K562 (cell line): ENCODE results near the gene PTH2. TPM values are rescaled to one million over a fixed set of nuclear protein-coding genes. Genes with fewer than 3 reads are reported as not detected.

ENCODE experiments used
- BRD4 ChIP-seq: fragments of 200-600 bp; sonication (generic); IDR thresholded peaks from 2 replicates; pipeline ENCODE4 v1.6.1; 2017; ENCODE audit warnings: inconsistent platforms
- CCNT2 ChIP-seq: IDR thresholded peaks from 2 replicates; pipeline ENCODE4 v1.6.1; 2011; ENCODE audit warnings: borderline replicate concordance, low read depth, mild to moderate bottlenecking, moderate library complexity, mixed read lengths, low read length; ENCODE audit not compliant: insufficient read length; ENCODE audit errors: extremely low read depth
- DACH1 ChIP-seq: fragments of 450-650 bp; IDR thresholded peaks from 2 replicates; pipeline ENCODE4 v1.6.1; 2018; ENCODE audit not compliant: partially characterized antibody
- DMBX1 ChIP-seq: fragments of 250-450 bp; sonication (Bioruptor Pico); IDR thresholded peaks from 2 replicates; pipeline ENCODE4 v1.8.0; 2022; ENCODE audit warnings: inconsistent platforms, mild to moderate bottlenecking, moderate library complexity, borderline replicate concordance
- EP300 ChIP-seq: IDR thresholded peaks from 2 replicates; pipeline ENCODE4 v1.6.1; 2012; ENCODE audit warnings: low read length, improper control_type of control experiment
- KLF13 ChIP-seq: fragments of 450-650 bp; IDR thresholded peaks from 2 replicates; pipeline ENCODE4 v1.6.1; 2016; ENCODE audit warnings: missing genetic modification characterization, low read depth, mild to moderate bottlenecking, missing compliant biosample characterization, moderate library complexity, borderline replicate concordance
- RFX1 ChIP-seq: fragments of 450-650 bp; IDR thresholded peaks from 2 replicates; pipeline ENCODE4 v1.6.1; 2016; ENCODE audit warnings: mild to moderate bottlenecking, moderate library complexity
- SAP30 ChIP-seq: fragments of 200-600 bp; sonication (generic); IDR thresholded peaks from 2 replicates; pipeline ENCODE4 v1.6.1; 2012; ENCODE audit warnings: borderline replicate concordance, low read depth, mild to moderate bottlenecking, moderate library complexity, low read length, control low read depth, inconsistent platforms; ENCODE audit not compliant: insufficient read depth, poor library complexity, severe bottlenecking
- TOE1 ChIP-seq, 2 experiments: fragments of 450-650 bp in 1 of 2; sonication (generic) in 1 of 2; formaldehyde crosslinking in 1 of 2; IDR thresholded peaks; 2 replicates each; pipeline versions ENCODE4 v1.7.1 to v1.8.0; 2016 to 2022; ENCODE audit warnings: borderline replicate concordance in 2 of 2, mild to moderate bottlenecking in 2 of 2, antibody characterized with exemption in 1 of 2, inconsistent platforms in 1 of 2, low read depth in 1 of 2, missing genetic modification reagents in 1 of 2, moderate library complexity in 1 of 2
- ZSCAN32 ChIP-seq: fragments of 450-650 bp; formaldehyde crosslinking; IDR thresholded peaks from 2 replicates; pipeline ENCODE4 v1.4.0; 2020; ENCODE audit warnings: mild to moderate bottlenecking, moderate library complexity
- polyA plus RNA-seq, 8 experiments: library from polyadenylated mRNA; depleted of rRNA in 4 of 8; stranded (reverse) in 5 of 8; unstranded in 3 of 8; fragments of >200 nt; fragmentation: Nextera tagmentation in 2 of 8; fragmentation: Illumina TruSeq in 1 of 8; extraction: Ambion mirVana in 2 of 8; extraction: Trizol in 1 of 8; gene quantifications; 2 replicates each; pipeline versions ENCODE4 v1.2.1 to v1.2.3, GENCODE V29; 2011 to 2014; ENCODE audit warnings: inconsistent platforms in 1 of 8, missing spikeins in 1 of 8
- total RNA-seq, 7 experiments: library from RNA; depleted of rRNA in 6 of 7; stranded (reverse); fragments of >200 nt in 6 of 7; fragmentation: Illumina TruSeq in 2 of 7; extraction: Trizol in 2 of 7; gene quantifications; 2 replicates each; pipeline versions ENCODE4 v1.2.1 to v1.2.3, GENCODE V29; 2011 to 2021; ENCODE audit warnings: low replicate concordance in 1 of 7
- TF ChIP-seq, protein P1 (sequence below): fragments of 450-650 bp; IDR thresholded peaks from 2 replicates; pipeline ENCODE4 v1.7.1; 2018; ENCODE audit warnings: mild to moderate bottlenecking, low read depth; ENCODE audit not compliant: partially characterized antibody
- TF ChIP-seq, protein P2 (sequence below): sonication (generic); formaldehyde crosslinking; IDR thresholded peaks from 2 replicates; pipeline ENCODE4 v1.8.1; 2023; ENCODE audit warnings: missing genetic modification reagents, mild to moderate bottlenecking, borderline replicate concordance
- TF ChIP-seq, protein P3 (sequence below): sonication (generic); formaldehyde crosslinking; IDR thresholded peaks from 2 replicates; pipeline ENCODE4 v1.8.0; 2022; ENCODE audit warnings: mild to moderate bottlenecking, missing genetic modification reagents
- TF ChIP-seq, protein P4 (sequence below): sonication (generic); formaldehyde crosslinking; IDR thresholded peaks from 2 replicates; pipeline ENCODE4 v1.8.1; 2023; ENCODE audit warnings: mild to moderate bottlenecking, missing genetic modification reagents

The PTH2 gene
- total and polyA plus RNA-seq, 9 of the 15 experiments (the other 6 are each of a cell fraction or from before 2014, with no cell fraction given), result 1.3 TPM; not detected in 8

DNA sequence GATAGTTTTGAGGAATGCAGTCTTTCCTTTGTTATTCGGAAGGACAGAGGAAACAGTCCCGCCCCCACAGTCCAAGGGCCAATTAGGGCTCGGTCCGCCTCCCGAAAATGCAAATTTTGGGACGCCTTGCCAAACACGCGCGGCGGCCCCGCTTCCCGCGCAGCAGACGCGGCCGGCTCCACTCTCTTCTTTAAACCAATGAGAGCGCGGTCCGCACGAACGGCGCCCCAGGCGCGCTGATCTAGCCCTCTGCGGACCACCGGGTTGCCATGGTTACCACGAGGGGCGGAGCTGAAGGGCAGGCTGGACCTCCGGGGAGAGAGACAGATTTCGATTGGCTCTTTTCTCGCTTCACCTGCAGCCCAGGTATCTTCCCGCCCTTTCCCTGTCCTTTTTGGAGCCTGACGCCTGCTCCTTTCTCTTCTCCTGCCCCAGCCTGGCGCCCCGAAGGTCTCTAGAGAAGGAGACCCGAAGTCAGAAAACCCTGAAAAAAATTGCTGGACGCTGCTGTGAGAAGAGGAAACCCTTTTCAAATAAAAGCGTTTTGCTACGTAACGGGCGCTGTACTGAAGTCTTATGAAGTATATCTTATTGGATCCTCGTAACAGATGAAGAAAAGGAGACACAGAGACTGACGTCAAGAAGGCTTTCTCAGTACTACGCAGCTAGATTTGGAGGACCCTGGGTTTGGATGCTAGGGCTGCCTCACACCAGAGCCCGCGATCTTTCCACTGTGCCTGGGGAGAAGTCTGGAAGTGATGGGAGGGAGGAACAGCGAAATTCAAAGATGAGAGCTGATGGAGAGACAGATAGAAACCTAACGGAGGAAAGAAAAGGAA, 2.0 kb downstream of the PTH2 start (continued):
- TF ChIP-seq CCNT2 (no peak), RFX1 (peak; percentile 99), EP300 (no peak), DMBX1 (CRISPR knock-in tag) (no peak), BRD4 (no peak), SAP30 (no peak), ZSCAN32 (CRISPR knock-in tag) (no peak), KLF13 (tag) (no peak), DACH1 (no peak), TOE1 (IDR thresholded peaks at IDR 0.05; ENCODE audit: borderline replicate concordance) (no peak), TOE1 (CRISPR knock-in tag; IDR thresholded peaks at IDR 0.05; ENCODE audit: borderline replicate concordance, low read depth) (no peak)
- TF ChIP-seq, protein P1, sequence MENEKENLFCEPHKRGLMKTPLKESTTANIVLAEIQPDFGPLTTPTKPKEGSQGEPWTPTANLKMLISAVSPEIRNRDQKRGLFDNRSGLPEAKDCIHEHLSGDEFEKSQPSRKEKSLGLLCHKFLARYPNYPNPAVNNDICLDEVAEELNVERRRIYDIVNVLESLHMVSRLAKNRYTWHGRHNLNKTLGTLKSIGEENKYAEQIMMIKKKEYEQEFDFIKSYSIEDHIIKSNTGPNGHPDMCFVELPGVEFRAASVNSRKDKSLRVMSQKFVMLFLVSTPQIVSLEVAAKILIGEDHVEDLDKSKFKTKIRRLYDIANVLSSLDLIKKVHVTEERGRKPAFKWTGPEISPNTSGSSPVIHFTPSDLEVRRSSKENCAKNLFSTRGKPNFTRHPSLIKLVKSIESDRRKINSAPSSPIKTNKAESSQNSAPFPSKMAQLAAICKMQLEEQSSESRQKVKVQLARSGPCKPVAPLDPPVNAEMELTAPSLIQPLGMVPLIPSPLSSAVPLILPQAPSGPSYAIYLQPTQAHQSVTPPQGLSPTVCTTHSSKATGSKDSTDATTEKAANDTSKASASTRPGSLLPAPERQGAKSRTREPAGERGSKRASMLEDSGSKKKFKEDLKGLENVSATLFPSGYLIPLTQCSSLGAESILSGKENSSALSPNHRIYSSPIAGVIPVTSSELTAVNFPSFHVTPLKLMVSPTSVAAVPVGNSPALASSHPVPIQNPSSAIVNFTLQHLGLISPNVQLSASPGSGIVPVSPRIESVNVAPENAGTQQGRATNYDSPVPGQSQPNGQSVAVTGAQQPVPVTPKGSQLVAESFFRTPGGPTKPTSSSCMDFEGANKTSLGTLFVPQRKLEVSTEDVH, result no peak
- TF ChIP-seq, protein P2, sequence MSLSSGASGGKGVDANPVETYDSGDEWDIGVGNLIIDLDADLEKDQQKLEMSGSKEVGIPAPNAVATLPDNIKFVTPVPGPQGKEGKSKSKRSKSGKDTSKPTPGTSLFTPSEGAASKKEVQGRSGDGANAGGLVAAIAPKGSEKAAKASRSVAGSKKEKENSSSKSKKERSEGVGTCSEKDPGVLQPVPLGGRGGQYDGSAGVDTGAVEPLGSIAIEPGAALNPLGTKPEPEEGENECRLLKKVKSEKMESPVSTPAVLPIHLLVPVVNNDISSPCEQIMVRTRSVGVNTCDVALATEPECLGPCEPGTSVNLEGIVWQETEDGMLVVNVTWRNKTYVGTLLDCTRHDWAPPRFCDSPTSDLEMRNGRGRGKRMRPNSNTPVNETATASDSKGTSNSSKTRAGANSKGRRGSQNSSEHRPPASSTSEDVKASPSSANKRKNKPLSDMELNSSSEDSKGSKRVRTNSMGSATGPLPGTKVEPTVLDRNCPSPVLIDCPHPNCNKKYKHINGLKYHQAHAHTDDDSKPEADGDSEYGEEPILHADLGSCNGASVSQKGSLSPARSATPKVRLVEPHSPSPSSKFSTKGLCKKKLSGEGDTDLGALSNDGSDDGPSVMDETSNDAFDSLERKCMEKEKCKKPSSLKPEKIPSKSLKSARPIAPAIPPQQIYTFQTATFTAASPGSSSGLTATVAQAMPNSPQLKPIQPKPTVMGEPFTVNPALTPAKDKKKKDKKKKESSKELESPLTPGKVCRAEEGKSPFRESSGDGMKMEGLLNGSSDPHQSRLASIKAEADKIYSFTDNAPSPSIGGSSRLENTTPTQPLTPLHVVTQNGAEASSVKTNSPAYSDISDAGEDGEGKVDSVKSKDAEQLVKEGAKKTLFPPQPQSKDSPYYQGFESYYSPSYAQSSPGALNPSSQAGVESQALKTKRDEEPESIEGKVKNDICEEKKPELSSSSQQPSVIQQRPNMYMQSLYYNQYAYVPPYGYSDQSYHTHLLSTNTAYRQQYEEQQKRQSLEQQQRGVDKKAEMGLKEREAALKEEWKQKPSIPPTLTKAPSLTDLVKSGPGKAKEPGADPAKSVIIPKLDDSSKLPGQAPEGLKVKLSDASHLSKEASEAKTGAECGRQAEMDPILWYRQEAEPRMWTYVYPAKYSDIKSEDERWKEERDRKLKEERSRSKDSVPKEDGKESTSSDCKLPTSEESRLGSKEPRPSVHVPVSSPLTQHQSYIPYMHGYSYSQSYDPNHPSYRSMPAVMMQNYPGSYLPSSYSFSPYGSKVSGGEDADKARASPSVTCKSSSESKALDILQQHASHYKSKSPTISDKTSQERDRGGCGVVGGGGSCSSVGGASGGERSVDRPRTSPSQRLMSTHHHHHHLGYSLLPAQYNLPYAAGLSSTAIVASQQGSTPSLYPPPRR (CRISPR knock-in tag), result no peak
- TF ChIP-seq, protein P3, sequence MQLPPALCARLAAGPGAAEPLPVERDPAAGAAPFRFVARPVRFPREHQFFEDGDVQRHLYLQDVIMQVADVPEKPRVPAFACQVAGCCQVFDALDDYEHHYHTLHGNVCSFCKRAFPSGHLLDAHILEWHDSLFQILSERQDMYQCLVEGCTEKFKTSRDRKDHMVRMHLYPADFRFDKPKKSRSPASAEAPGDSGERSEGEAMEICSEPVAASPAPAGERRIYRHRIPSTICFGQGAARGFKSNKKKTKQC (CRISPR knock-in tag), result no peak
- TF ChIP-seq, protein P4, sequence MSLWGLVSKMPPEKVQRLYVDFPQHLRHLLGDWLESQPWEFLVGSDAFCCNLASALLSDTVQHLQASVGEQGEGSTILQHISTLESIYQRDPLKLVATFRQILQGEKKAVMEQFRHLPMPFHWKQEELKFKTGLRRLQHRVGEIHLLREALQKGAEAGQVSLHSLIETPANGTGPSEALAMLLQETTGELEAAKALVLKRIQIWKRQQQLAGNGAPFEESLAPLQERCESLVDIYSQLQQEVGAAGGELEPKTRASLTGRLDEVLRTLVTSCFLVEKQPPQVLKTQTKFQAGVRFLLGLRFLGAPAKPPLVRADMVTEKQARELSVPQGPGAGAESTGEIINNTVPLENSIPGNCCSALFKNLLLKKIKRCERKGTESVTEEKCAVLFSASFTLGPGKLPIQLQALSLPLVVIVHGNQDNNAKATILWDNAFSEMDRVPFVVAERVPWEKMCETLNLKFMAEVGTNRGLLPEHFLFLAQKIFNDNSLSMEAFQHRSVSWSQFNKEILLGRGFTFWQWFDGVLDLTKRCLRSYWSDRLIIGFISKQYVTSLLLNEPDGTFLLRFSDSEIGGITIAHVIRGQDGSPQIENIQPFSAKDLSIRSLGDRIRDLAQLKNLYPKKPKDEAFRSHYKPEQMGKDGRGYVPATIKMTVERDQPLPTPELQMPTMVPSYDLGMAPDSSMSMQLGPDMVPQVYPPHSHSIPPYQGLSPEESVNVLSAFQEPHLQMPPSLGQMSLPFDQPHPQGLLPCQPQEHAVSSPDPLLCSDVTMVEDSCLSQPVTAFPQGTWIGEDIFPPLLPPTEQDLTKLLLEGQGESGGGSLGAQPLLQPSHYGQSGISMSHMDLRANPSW, result no peak
